HUES64 (cell line): Measurements from ENCODE around the gene SFXN5.

Experiments
- H3K27ac ChIP-seq: 2 replicates; pipeline ENCODE4 v1.7.0; 2013; ENCODE audit warnings: low read depth, low read length, inconsistent platforms
- H3K27me3 ChIP-seq: 2 replicates; pipeline ENCODE4 v1.6.1; 2013; ENCODE audit warnings: mild to moderate bottlenecking, low read length; ENCODE audit not compliant: insufficient read depth
- H3K36me3 ChIP-seq: 2 replicates; pipeline ENCODE4 v1.6.1; 2013; ENCODE audit warnings: mild to moderate bottlenecking, low read length; ENCODE audit not compliant: insufficient read depth
- H3K4me1 ChIP-seq: 2 replicates; pipeline ENCODE4 v1.6.1; 2013; ENCODE audit warnings: mild to moderate bottlenecking, low read length, moderate library complexity; ENCODE audit not compliant: insufficient read depth
- H3K4me3 ChIP-seq: 2 replicates; pipeline ENCODE4 v1.5.1; 2013; ENCODE audit warnings: mild to moderate bottlenecking, low read length, moderate library complexity
- H3K9ac ChIP-seq: 2 replicates; pipeline ENCODE4 v1.6.1; 2013; ENCODE audit warnings: mild to moderate bottlenecking, low read depth, low read length
- H3K9me3 ChIP-seq: 2 replicates; pipeline ENCODE4 v1.6.1; 2013; ENCODE audit warnings: low read depth, low read length; ENCODE audit not compliant: insufficient read depth
- WGBS: fragments of 150-250, 120-280 bp; methylation state at CpG from one replicate; pipeline ENCODE4 v1.1.7; 2013; ENCODE audit warnings: missing lambda C conversion rate; 5-methylcytosine and 5-hydroxymethylcytosine counted together

Gene SFXN5

DNA sequence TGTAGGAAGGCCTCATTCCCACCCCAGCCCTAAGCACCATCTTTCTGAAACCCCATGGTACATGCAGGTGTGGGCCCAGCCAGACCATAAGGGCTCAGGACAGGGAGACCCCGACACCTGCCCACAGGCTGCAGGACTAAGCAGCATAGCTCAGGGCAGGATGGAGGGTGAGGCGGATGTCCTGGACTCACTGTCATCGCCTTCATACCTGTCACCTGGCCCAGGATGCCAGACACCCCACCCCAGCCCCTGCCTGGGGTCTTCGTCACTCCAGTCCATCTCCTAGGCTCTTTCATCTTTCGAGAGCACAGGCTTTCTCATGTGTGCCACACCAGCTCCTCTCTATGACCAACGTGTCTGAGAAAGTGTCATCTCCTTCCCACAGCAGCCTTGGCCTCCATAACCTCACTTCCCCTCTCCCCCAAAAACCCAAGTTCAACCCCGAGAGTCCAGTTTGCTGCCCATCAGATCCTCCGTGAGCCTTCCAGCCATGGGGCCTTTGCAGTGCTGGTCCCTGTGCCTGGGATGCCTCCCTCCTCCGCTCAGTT lies 82.7 kb downstream of the SFXN5 start:
- H3K4me1 ChIP-seq: no peaks in the 10 kb centered on the region
- 95% methylated on average over 9 of the region's 9 CpGs for WGBS
- H3K27me3 ChIP-seq: no peaks in the 10 kb centered on the region
- H3K9ac ChIP-seq: no peak overlapping the region
- H3K9me3 ChIP-seq: no peaks in the 10 kb centered on the region
- no peak overlapping the region for H3K4me3 ChIP-seq
- no peak overlapping the region for H3K27ac ChIP-seq
- H3K36me3 ChIP-seq: no peaks in the 10 kb centered on the region

GRCh38 chr2:72988041-72988440 lies 83.5 kb downstream of the SFXN5 start:
- H3K4me3 ChIP-seq: no peak overlapping the region
- 0 out of 2 replicates have a peak, but pooled peaks cover 2% of the 10 kb centered on the region for H3K36me3 ChIP-seq
- H3K27me3 ChIP-seq: no peaks in the 10 kb centered on the region
- H3K27ac ChIP-seq: no peak overlapping the region
- H3K9me3 ChIP-seq: no peaks in the 10 kb centered on the region
- H3K9ac ChIP-seq: no peak overlapping the region
- no peaks in the 10 kb centered on the region for H3K4me1 ChIP-seq
- WGBS: 100% methylated on average over 3 of the region's 3 CpGs

GRCh38 chr2:72985891-72986683 lies 85.4 kb downstream of the SFXN5 start:
- Histone ChIP-seq H3K4me1 (0 out of 2 replicates have a peak, but pooled peaks cover under 1% of the 10 kb centered on the region), H3K4me3 (no peak overlapping the region), H3K36me3 (0 out of 2 replicates have a peak, but pooled peaks cover 2% of the 10 kb centered on the region), H3K27me3 (no peaks in the 10 kb centered on the region), H3K27ac (no peak overlapping the region), H3K9ac (no peak overlapping the region), H3K9me3 (no peaks in the 10 kb centered on the region)
- 92% methylated on average over 12 of the region's 12 CpGs for WGBS

DNA sequence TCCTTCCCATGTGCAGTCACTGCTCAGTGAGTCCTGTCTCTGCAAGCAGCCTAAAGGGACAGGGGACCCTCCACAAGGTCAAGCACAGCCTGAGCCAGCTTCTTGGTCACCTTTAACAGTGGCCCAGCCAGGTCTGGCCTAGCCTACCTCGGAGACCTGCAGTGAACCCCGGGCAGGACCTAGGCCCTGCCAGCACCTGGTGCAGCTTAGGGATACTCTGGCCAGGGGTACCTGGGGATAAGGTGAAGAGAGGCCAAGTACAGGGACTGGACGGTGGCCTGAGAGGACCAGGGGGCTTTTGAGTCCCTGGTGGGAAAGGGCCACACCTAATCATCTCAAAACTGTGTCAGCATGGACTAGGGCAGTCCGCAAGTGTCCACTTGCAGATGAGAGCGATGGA lies 86.4 kb downstream of the SFXN5 start:
- Histone ChIP-seq H3K27ac (no peak overlapping the region), H3K36me3 (0 out of 2 replicates have a peak, but pooled peaks cover 2% of the 10 kb centered on the region), H3K9me3 (no peaks in the 10 kb centered on the region), H3K4me3 (no peak overlapping the region), H3K4me1 (peaks cover 9% of the 10 kb centered on the region; the same call in 1 of the 2 replicates), H3K27me3 (no peaks in the 10 kb centered on the region), H3K9ac (no peak overlapping the region)
- 94% methylated on average over 5 of the region's 5 CpGs for WGBS

GRCh38 chr2:72984172-72984671 lies 87.3 kb downstream of the SFXN5 start:
- Histone ChIP-seq H3K4me3 (no peak overlapping the region), H3K36me3 (0 out of 2 replicates have a peak, but pooled peaks cover 2% of the 10 kb centered on the region), H3K27ac (no peak overlapping the region), H3K9ac (no peak overlapping the region), H3K4me1 (peaks cover 10% of the 10 kb centered on the region; the same call in 1 of the 2 replicates), H3K9me3 (no peaks in the 10 kb centered on the region), H3K27me3 (no peaks in the 10 kb centered on the region)
- WGBS: 95% methylated on average over 7 of the region's 7 CpGs

- H3K4me1 ChIP-seq: peaks cover 10% of the 10 kb centered on the region; the same call in 1 of the 2 replicates
- no peak overlapping the region; the same call in 1 of the 2 replicates for H3K9ac ChIP-seq
- no peak overlapping the region for H3K27ac ChIP-seq
- no peaks in the 10 kb centered on the region for H3K9me3 ChIP-seq
- 95% methylated on average over 9 of the region's 10 CpGs for WGBS
- no peak overlapping the region for H3K4me3 ChIP-seq
- 0 out of 2 replicates have a peak, but pooled peaks cover 2% of the 10 kb centered on the region for H3K36me3 ChIP-seq
- H3K27me3 ChIP-seq: no peaks in the 10 kb centered on the region
Measured at GRCh38 chr2:72983500-72984161, 87.9 kb downstream of the SFXN5 start.

DNA sequence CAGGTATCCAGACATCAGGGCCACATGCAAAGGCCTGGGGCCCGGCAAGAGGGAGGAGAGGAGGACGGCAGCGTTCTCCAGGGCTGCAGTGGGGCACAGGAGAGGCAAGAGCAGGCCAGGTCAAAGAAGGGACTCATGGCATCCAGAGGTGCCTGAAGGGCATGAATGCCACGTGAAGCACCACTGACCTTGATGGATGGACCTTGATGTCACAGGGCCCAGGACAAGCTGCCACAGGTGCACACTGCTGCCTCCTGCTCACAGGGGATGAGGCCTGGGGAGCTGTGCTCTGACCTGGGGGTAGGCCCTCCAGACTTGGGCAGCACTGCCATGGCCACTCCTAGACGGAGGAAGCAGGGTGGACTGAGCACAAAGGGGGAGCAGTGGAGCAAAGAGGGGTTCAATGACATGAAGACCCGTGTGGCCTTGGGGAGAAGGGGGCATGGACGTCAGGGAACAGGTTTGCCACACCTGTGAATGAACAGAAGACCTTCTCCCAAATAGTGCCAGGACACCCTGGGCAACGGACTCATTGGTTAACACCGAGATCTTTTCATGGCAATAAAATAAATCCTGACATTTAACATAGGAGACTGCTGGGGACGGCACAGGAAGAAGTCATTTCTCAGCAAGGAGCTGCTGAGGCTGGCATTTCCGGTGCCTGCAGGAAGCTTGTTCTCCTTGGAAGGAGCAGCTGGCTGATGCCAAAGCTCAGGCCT lies 88.6 kb downstream of the SFXN5 start:
- Histone ChIP-seq H3K27ac (no peak overlapping the region), H3K27me3 (no peaks in the 10 kb centered on the region), H3K4me3 (no peak overlapping the region), H3K9ac (no peak overlapping the region; the same call in 1 of the 2 replicates), H3K9me3 (no peaks in the 10 kb centered on the region), H3K36me3 (0 out of 2 replicates have a peak, but pooled peaks cover 2% of the 10 kb centered on the region), H3K4me1 (peaks cover 10% of the 10 kb centered on the region; the same call in 1 of the 2 replicates)
- 92% methylated on average over 11 of the region's 11 CpGs for WGBS

GRCh38 chr2:72982219-72982618 lies 89.3 kb downstream of the SFXN5 start:
- no peaks in the 10 kb centered on the region for H3K9me3 ChIP-seq
- H3K27ac ChIP-seq: no peak overlapping the region
- no peak overlapping the region for H3K4me3 ChIP-seq
- peaks cover 10% of the 10 kb centered on the region; the same call in 1 of the 2 replicates for H3K4me1 ChIP-seq
- 0 out of 2 replicates have a peak, but pooled peaks cover 2% of the 10 kb centered on the region for H3K36me3 ChIP-seq
- 96% methylated on average over 2 of the region's 2 CpGs for WGBS
- no peaks in the 10 kb centered on the region for H3K27me3 ChIP-seq
- no peak overlapping the region for H3K9ac ChIP-seq

- H3K4me1 ChIP-seq: peaks cover 10% of the 10 kb centered on the region; the same call in 1 of the 2 replicates
- H3K36me3 ChIP-seq: 0 out of 2 replicates have a peak, but pooled peaks cover 2% of the 10 kb centered on the region
- H3K9me3 ChIP-seq: no peaks in the 10 kb centered on the region
- H3K27me3 ChIP-seq: no peaks in the 10 kb centered on the region
- H3K27ac ChIP-seq: no peak overlapping the region
- H3K9ac ChIP-seq: no peak overlapping the region
- no peak overlapping the region for H3K4me3 ChIP-seq
- WGBS: 95% methylated on average over 3 of the region's 5 CpGs
Measured at GRCh38 chr2:72981536-72981935, 90.0 kb downstream of the SFXN5 start.

GRCh38 chr2:72980535-72981217 lies 90.8 kb downstream of the SFXN5 start:
- Histone ChIP-seq H3K9ac (no peak overlapping the region; the same call in 1 of the 2 replicates), H3K4me3 (no peak overlapping the region), H3K4me1 (peaks cover 14% of the 10 kb centered on the region), H3K27ac (no peak overlapping the region), H3K27me3 (no peaks in the 10 kb centered on the region), H3K9me3 (no peaks in the 10 kb centered on the region), H3K36me3 (0 out of 2 replicates have a peak, but pooled peaks cover 2% of the 10 kb centered on the region)
- WGBS: 81% methylated on average over 11 of the region's 11 CpGs
